HL-60 (cell line): Measurements from ENCODE around the gene CDC42EP3.
A peak's percentile ranks its signal among the peaks of the same experiment; 100 is the strongest.

ENCODE experiments used
- DNase-seq, 2 experiments: peaks; one replicate each; pipeline ENCODE4 v3.0.0-alpha.2; 2010 to 2020; ENCODE audit warnings: low read depth in 1 of 2, low spot score in 1 of 2
- H3K27ac ChIP-seq: fragments of 250-450 bp; sonication (Bioruptor Pico); replicated peaks from 2 replicates; pipeline ENCODE4 v1.5.1; 2020; ENCODE audit warnings: mild to moderate bottlenecking, moderate library complexity
- H3K27me3 ChIP-seq: fragments of 250-450 bp; sonication (Bioruptor Pico); 2 replicates; pipeline ENCODE4 v1.5.1; 2021; ENCODE audit warnings: mild to moderate bottlenecking, moderate library complexity; ENCODE audit not compliant: insufficient read depth, poor library complexity, severe bottlenecking
- H3K4me3 ChIP-seq: replicated peaks from 2 replicates; pipeline ENCODE4 v1.5.1; 2011; ENCODE audit warnings: mild to moderate bottlenecking, control low read depth, low read length; ENCODE audit not compliant: insufficient read depth
- GABPA ChIP-seq: IDR thresholded peaks from 2 replicates; pipeline ENCODE4 v1.6.1; 2012; ENCODE audit warnings: low read depth
- POLR2AphosphoS5 ChIP-seq: IDR thresholded peaks from 2 replicates; pipeline ENCODE4 v1.6.1; 2012; ENCODE audit warnings: low read depth
- SPI1 ChIP-seq: IDR thresholded peaks from 2 replicates; pipeline ENCODE4 v1.6.1; 2012; ENCODE audit warnings: low read depth, mild to moderate bottlenecking, borderline replicate concordance
- TF ChIP-seq, protein P1 (sequence below): IDR thresholded peaks from 2 replicates; pipeline ENCODE4 v1.6.1; 2012; ENCODE audit warnings: low read depth; ENCODE audit not compliant: insufficient replicate concordance
- TF ChIP-seq, protein P2 (sequence below): IDR thresholded peaks from one replicate; pipeline ENCODE4 v1.5.1; 2011; ENCODE audit warnings: low read length, control low read depth, inconsistent platforms; ENCODE audit not compliant: insufficient read depth

Gene CDC42EP3

GRCh38 chr2:37649518-37649917, 21.9 kb downstream of the CDC42EP3 start:
- DNase-seq, result no peak
- no peak overlapping the region for H3K27ac ChIP-seq
- H3K4me3 ChIP-seq, result no peak overlapping the region
- no peaks in the 10 kb centered on the region for H3K27me3 ChIP-seq
- TF ChIP-seq, protein P1, sequence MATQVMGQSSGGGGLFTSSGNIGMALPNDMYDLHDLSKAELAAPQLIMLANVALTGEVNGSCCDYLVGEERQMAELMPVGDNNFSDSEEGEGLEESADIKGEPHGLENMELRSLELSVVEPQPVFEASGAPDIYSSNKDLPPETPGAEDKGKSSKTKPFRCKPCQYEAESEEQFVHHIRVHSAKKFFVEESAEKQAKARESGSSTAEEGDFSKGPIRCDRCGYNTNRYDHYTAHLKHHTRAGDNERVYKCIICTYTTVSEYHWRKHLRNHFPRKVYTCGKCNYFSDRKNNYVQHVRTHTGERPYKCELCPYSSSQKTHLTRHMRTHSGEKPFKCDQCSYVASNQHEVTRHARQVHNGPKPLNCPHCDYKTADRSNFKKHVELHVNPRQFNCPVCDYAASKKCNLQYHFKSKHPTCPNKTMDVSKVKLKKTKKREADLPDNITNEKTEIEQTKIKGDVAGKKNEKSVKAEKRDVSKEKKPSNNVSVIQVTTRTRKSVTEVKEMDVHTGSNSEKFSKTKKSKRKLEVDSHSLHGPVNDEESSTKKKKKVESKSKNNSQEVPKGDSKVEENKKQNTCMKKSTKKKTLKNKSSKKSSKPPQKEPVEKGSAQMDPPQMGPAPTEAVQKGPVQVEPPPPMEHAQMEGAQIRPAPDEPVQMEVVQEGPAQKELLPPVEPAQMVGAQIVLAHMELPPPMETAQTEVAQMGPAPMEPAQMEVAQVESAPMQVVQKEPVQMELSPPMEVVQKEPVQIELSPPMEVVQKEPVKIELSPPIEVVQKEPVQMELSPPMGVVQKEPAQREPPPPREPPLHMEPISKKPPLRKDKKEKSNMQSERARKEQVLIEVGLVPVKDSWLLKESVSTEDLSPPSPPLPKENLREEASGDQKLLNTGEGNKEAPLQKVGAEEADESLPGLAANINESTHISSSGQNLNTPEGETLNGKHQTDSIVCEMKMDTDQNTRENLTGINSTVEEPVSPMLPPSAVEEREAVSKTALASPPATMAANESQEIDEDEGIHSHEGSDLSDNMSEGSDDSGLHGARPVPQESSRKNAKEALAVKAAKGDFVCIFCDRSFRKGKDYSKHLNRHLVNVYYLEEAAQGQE, result no peak
- TF ChIP-seq POLR2AphosphoS5, result no peak
- TF ChIP-seq SPI1, result no peak
- TF ChIP-seq GABPA, result no peak
- TF ChIP-seq, protein P2, sequence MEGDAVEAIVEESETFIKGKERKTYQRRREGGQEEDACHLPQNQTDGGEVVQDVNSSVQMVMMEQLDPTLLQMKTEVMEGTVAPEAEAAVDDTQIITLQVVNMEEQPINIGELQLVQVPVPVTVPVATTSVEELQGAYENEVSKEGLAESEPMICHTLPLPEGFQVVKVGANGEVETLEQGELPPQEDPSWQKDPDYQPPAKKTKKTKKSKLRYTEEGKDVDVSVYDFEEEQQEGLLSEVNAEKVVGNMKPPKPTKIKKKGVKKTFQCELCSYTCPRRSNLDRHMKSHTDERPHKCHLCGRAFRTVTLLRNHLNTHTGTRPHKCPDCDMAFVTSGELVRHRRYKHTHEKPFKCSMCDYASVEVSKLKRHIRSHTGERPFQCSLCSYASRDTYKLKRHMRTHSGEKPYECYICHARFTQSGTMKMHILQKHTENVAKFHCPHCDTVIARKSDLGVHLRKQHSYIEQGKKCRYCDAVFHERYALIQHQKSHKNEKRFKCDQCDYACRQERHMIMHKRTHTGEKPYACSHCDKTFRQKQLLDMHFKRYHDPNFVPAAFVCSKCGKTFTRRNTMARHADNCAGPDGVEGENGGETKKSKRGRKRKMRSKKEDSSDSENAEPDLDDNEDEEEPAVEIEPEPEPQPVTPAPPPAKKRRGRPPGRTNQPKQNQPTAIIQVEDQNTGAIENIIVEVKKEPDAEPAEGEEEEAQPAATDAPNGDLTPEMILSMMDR, result no peak

DNA sequence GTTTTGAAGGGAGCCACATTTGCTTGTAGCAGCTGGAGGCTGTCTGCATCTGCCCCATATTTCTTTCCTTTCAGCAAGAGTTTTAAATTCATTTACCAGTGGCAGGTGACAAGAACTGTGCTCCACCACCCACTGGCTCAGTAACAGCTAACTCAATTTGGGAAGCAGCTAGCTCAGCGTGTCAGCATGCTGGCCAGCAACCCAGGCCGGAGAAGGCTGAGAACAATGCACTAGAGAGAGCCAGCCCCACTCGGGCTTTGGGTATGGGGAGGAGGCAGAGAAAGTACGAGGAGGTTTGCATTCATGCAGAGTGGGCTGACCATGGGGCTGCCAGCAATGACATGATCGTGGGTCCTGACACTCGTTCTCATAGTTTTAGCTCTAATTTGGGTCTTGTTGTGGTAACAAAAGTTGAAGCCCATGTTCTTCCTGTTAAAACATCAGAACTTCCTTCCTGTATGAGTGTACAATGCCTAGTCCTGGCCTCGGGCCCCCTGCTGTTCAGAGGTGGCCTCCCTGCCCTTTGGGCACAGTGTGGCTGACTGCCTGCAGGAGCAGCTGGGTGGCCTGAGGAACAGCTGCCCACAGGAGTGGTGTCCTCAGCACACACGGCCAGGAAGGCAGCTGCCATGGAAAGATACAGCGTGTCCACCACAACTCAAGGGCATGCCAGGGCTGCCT, 23.0 kb downstream of the CDC42EP3 start:
- H3K27me3 ChIP-seq, result no peaks in the 10 kb centered on the region
- peak; percentile 49 for TF ChIP-seq POLR2AphosphoS5
- TF ChIP-seq, protein P1, result peak; percentile 80
- peak; percentile 40; the same call in 1 of the 2 replicates for TF ChIP-seq SPI1
- no peak for TF ChIP-seq GABPA
- TF ChIP-seq, protein P2, result peak; percentile 19
- H3K27ac ChIP-seq, result peak overlapping the region; percentile 68
- DNase-seq, result peak in 1 of 2 experiments; percentile 73
- no peak overlapping the region for H3K4me3 ChIP-seq

GRCh38 chr2:37647971-37648330, 23.5 kb downstream of the CDC42EP3 start:
- DNase-seq, result no peak
- TF ChIP-seq GABPA, result no peak
- TF ChIP-seq SPI1, result no peak
- TF ChIP-seq, protein P1, result no peak
- no peak for TF ChIP-seq POLR2AphosphoS5
- TF ChIP-seq, protein P2, result no peak
- H3K27me3 ChIP-seq, result no peaks in the 10 kb centered on the region
- H3K4me3 ChIP-seq, result no peak overlapping the region
- H3K27ac ChIP-seq, result peak overlapping the region; percentile 68
